Measurements from ENCODE around the gene CLK2. TPM values are rescaled to one million over a fixed set of nuclear protein-coding genes. Genes with fewer than 3 reads are reported as not detected.
A peak's percentile ranks its signal among the peaks of the same experiment; 100 is the strongest.

CLK2 gene
- total RNA-seq, 1 donor from 2014 or later = 101 TPM

GRCh38 chr1:155263067-155263466 lies 10.2 kb downstream of the CLK2 start:
- Mint-ChIP-seq H3K27ac (ENCODE audit: unreplicated experiment) (no peak overlapping the region), H3K4me3 (peak overlapping the region; percentile 98), H3K9me3 (no peaks in the 10 kb centered on the region), H3K27me3 (ENCODE audit: low read depth) (peaks cover 4% of the 10 kb centered on the region), H3K36me3 (ENCODE audit: low read depth) (peaks cover 21% of the 10 kb centered on the region), H3K4me1 (peaks cover 27% of the 10 kb centered on the region)
- no peak for DNase-seq (ENCODE audit: low read depth, low spot score)
- TF ChIP-seq, protein P1, sequence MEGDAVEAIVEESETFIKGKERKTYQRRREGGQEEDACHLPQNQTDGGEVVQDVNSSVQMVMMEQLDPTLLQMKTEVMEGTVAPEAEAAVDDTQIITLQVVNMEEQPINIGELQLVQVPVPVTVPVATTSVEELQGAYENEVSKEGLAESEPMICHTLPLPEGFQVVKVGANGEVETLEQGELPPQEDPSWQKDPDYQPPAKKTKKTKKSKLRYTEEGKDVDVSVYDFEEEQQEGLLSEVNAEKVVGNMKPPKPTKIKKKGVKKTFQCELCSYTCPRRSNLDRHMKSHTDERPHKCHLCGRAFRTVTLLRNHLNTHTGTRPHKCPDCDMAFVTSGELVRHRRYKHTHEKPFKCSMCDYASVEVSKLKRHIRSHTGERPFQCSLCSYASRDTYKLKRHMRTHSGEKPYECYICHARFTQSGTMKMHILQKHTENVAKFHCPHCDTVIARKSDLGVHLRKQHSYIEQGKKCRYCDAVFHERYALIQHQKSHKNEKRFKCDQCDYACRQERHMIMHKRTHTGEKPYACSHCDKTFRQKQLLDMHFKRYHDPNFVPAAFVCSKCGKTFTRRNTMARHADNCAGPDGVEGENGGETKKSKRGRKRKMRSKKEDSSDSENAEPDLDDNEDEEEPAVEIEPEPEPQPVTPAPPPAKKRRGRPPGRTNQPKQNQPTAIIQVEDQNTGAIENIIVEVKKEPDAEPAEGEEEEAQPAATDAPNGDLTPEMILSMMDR (conservative IDR thresholded peaks at IDR 0.05) = no peak

- peaks cover 23% of the 10 kb centered on the region for H3K36me3 Mint-ChIP-seq (ENCODE audit: low read depth)
- TF ChIP-seq, protein P1 (conservative IDR thresholded peaks at IDR 0.05) = no peak
- peak within 1 kb of the TSS; percentile 91 for H3K27ac Mint-ChIP-seq (ENCODE audit: unreplicated experiment)
- peak within 1 kb of the TSS; percentile 98 for H3K4me3 Mint-ChIP-seq
- H3K9me3 Mint-ChIP-seq = no peaks in the 10 kb centered on the region
- peak; percentile 83 for DNase-seq (ENCODE audit: low read depth, low spot score)
- peaks cover 31% of the 10 kb centered on the region for H3K4me1 Mint-ChIP-seq
- H3K27me3 Mint-ChIP-seq (ENCODE audit: low read depth) = peaks cover 4% of the 10 kb centered on the region
Observed at GRCh38 chr1:155261852-155262673, 11.2 kb downstream of the CLK2 start, which contains the start of gene SCAMP3. SCAMP3 (minus strand) TSS chr1:155262360; CDS start chr1:155262151, 209 bp downstream.

- H3K4me3 Mint-ChIP-seq = peak overlapping the region; percentile 98
- peaks cover 37% of the 10 kb centered on the region for H3K4me1 Mint-ChIP-seq
- H3K27me3 Mint-ChIP-seq (ENCODE audit: low read depth) = peaks cover 4% of the 10 kb centered on the region
- no peak for DNase-seq (ENCODE audit: low read depth, low spot score)
- peak overlapping the region; percentile 91 for H3K27ac Mint-ChIP-seq (ENCODE audit: unreplicated experiment)
- TF ChIP-seq, protein P1 (conservative IDR thresholded peaks at IDR 0.05) = peak; percentile 14
- H3K36me3 Mint-ChIP-seq (ENCODE audit: low read depth) = peaks cover 23% of the 10 kb centered on the region
- no peaks in the 10 kb centered on the region for H3K9me3 Mint-ChIP-seq
Observed at GRCh38 chr1:155261493-155261851, 11.8 kb downstream of the CLK2 start.

DNA sequence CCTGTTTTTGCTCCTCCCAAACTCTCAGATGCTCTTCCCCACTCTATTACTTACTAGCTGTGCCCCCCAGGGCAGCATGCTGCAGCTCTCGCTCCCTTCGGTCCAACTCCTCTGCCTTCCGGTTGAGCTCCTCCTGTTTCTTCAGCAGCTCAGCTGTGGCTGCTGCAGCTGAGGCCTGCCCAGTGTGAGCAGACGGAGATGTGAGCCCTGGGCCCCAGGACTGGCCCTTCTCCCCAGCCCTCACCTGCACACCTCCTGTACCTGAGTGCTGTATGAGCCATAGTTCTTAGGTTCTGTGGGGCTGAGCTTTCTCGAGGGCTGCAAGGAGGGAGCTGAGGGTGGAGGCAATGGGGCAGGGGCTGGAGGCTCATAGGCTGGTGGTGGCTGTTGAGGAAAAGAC lies 13.0 kb downstream of the CLK2 start:
- TF ChIP-seq, protein P1 (conservative IDR thresholded peaks at IDR 0.05) = no peak
- H3K4me1 Mint-ChIP-seq = peaks cover 46% of the 10 kb centered on the region
- H3K4me3 Mint-ChIP-seq = peak overlapping the region; percentile 98
- no peak for DNase-seq (ENCODE audit: low read depth, low spot score)
- no peak overlapping the region for H3K27ac Mint-ChIP-seq (ENCODE audit: unreplicated experiment)
- peaks cover 18% of the 10 kb centered on the region for H3K36me3 Mint-ChIP-seq (ENCODE audit: low read depth)
- no peaks in the 10 kb centered on the region for H3K9me3 Mint-ChIP-seq
- H3K27me3 Mint-ChIP-seq (ENCODE audit: low read depth) = peaks cover 4% of the 10 kb centered on the region

DNA sequence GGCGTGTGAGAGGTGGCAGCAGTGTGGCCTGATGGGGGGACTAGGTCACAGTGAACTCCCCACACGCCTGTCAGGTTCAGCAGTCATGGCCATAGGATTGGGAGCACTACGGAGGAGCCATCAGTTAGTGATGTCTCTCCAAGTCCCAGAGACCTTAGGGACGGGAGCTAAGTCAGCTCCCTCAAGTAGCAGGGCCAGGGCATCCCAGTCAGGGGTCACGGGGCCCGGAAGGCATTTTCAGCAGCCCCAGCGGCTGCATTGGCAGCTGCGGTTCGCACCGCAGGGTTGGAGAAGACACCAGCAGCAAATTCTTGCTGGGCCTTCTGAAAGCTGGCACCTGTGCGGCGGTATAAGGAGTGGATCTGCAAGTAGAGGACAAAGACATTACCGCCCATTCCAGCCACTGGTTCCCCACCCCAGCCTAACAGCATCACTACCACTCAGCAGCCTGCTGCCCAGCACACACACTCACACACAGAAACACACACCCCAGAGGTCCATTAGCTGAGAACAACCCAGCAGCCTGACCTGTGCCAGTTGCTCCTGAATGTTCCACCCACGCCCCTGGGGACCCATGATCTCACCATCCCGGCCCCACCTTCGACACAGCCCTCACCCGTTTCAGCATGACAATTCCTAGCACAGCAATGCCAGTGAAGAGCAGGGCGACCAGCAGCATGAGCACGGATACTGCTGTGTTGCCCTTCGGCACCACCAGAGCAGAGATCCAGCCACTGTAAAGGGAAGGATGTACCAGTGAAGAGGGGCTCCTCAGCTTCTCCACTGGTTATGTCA lies 17.0 kb downstream of the CLK2 start:
- peaks cover 9% of the 10 kb centered on the region for H3K36me3 Mint-ChIP-seq (ENCODE audit: low read depth)
- no peaks in the 10 kb centered on the region for H3K9me3 Mint-ChIP-seq
- DNase-seq (ENCODE audit: low read depth, low spot score) = no peak
- H3K27ac Mint-ChIP-seq (ENCODE audit: unreplicated experiment) = peak overlapping the region; percentile 14
- H3K4me1 Mint-ChIP-seq = peaks cover 54% of the 10 kb centered on the region
- H3K27me3 Mint-ChIP-seq (ENCODE audit: low read depth) = no peaks in the 10 kb centered on the region
- TF ChIP-seq, protein P1 (conservative IDR thresholded peaks at IDR 0.05) = no peak
- H3K4me3 Mint-ChIP-seq = peak overlapping the region; percentile 87
